SKM-1 (cell line): ENCODE data around the gene SPAAR.
"Not testable (repeated sequence)": the region's sequence is repeated elsewhere in the genome, so short reads cannot be mapped to it uniquely, and the experiment has no call there.

Source experiments
- DNase-seq: peaks from one replicate; lab custom pipeline; 2025; ENCODE audit not compliant: unreplicated experiment; lab: John Stamatoyannopoulos, UW

The SPAAR gene

GRCh38 chr9:35920051-35920620, 10.8 kb downstream of the SPAAR start:
- DNase-seq: no peak

- no peak for DNase-seq
These were observed 14.3 kb downstream of the SPAAR start for GRCh38 chr9:35923598-35923926.

- no peak for DNase-seq
These were observed 14.9 kb downstream of the SPAAR start for GRCh38 chr9:35923927-35924763.

GRCh38 chr9:35928591-35929452, 19.5 kb downstream of the SPAAR start:
- no peak for DNase-seq

GRCh38 chr9:35929453-35929718, 20.1 kb downstream of the SPAAR start:
- DNase-seq: no peak

- no peak for DNase-seq
These were observed 21.2 kb downstream of the SPAAR start for GRCh38 chr9:35930521-35930920.

GRCh38 chr9:35930989-35931388, 21.7 kb downstream of the SPAAR start:
- no peak for DNase-seq

GRCh38 chr9:35932735-35933134, 23.4 kb downstream of the SPAAR start:
- DNase-seq: no peak

GRCh38 chr9:35933550-35934067, 24.3 kb downstream of the SPAAR start:
- DNase-seq: no peak

GRCh38 chr9:35934069-35934468, 24.8 kb downstream of the SPAAR start:
- DNase-seq: not testable (repeated sequence)

GRCh38 chr9:35935261-35935660, 26.0 kb downstream of the SPAAR start:
- no peak for DNase-seq

- DNase-seq: no peak
These were observed 26.6 kb downstream of the SPAAR start for GRCh38 chr9:35935755-35936509.

- DNase-seq: no peak
These were observed 27.9 kb downstream of the SPAAR start for GRCh38 chr9:35937227-35937626.

- DNase-seq: no peak
These were observed 29.4 kb downstream of the SPAAR start for GRCh38 chr9:35938474-35939356.

GRCh38 chr9:35939679-35940250, 30.5 kb downstream of the SPAAR start:
- no peak for DNase-seq

GRCh38 chr9:35940458-35941407, 31.4 kb downstream of the SPAAR start:
- DNase-seq: no peak

- DNase-seq: no peak
These were observed 33.0 kb downstream of the SPAAR start for GRCh38 chr9:35942286-35942685.

GRCh38 chr9:35944173-35944572, 34.9 kb downstream of the SPAAR start:
- no peak for DNase-seq

GRCh38 chr9:35944841-35945240, 35.6 kb downstream of the SPAAR start:
- DNase-seq: no peak
